Mesothelial cell of epicardium (in vitro differentiated cells): ENCODE data around the gene ANP32A. TPM values are rescaled to one million over a fixed set of nuclear protein-coding genes. Genes with fewer than 3 reads are reported as not detected.
A peak's percentile ranks its signal among the peaks of the same experiment; 100 is the strongest.

ENCODE experiments used
- DNase-seq, 2 experiments: peaks; one replicate each; pipeline ENCODE4 v3.0.0; 2021; ENCODE audit warnings: low spot score in 2 of 2; ENCODE audit not compliant: unreplicated experiment in 2 of 2
- H3K27ac Mint-ChIP-seq: 2 replicates; pipeline ENCODE4 v1.8.0; 2021; ENCODE audit warnings: mixed read lengths
- H3K27me3 Mint-ChIP-seq: 2 replicates; pipeline ENCODE4 v1.8.0; 2021; ENCODE audit warnings: low read depth, mixed read lengths
- H3K36me3 Mint-ChIP-seq: 2 replicates; pipeline ENCODE4 v1.8.0; 2021; ENCODE audit warnings: mixed read lengths
- H3K4me1 Mint-ChIP-seq: 2 replicates; pipeline ENCODE4 v1.8.0; 2021; ENCODE audit warnings: mixed read lengths
- H3K4me3 Mint-ChIP-seq: 2 replicates; pipeline ENCODE4 v1.8.0; 2021; ENCODE audit warnings: mild to moderate bottlenecking, moderate library complexity, mixed read lengths
- H3K9me3 Mint-ChIP-seq: 2 replicates; pipeline ENCODE4 v1.8.0; 2021; ENCODE audit warnings: mixed read lengths
- total RNA-seq: library from RNA; stranded (reverse); gene quantifications from 3 replicates; pipeline ENCODE4 v1.2.1, GENCODE V29; 2021
- TF ChIP-seq, protein P1 (sequence below): fragments of 200-600 bp; sonication (generic); IDR thresholded peaks from one replicate; pipeline ENCODE4 v1.5.0; 2021; ENCODE audit warnings: antibody characterized with exemption; ENCODE audit not compliant: unreplicated experiment

The ANP32A gene
- total RNA-seq, 1 donor from 2014 or later: 183 TPM

DNA sequence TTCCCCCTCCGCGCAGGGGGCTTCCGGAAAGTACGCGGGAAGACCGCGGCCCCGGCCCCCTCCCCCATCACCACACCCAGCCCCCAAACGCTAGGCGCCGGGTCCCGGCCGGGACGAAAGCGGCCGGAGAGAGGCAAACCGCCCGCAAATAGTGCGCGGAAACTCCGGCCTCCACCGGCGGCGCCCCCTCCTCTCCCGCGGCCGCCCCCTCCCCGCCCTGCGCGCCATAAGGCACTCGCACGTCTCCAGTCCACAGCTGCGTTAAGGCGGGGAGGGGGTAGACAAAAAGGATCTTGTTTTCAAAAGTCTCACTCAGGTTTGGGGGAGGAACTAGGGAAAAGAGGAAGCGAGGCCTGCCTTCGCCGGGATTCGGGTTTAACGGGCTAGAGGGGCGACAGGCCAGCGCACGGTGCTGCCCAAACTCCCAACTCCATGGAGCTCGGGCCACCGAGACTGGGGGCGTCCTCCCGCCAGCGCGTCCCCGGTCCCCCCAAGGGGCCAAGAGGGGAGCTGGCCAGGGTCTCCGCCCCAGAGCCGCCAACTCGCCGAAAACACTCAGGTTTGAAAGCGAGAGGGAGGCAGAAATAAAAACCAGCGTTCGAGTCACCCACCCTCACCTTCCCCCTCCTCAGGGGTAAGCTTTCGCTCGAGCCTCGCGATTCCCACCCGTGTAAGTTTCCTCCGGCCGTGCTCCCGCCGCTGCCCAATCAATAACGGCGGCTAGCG, 1.8 kb downstream of the ANP32A start:
- Mint-ChIP-seq H3K27ac (peak overlapping the region; percentile 95), H3K36me3 (no peaks in the 10 kb centered on the region), H3K4me3 (peak overlapping the region; percentile 86), H3K9me3 (no peaks in the 10 kb centered on the region), H3K27me3 (no peaks in the 10 kb centered on the region), H3K4me1 (peaks cover 42% of the 10 kb centered on the region)
- peak; percentile 42 to 59 for DNase-seq
- TF ChIP-seq, protein P1, sequence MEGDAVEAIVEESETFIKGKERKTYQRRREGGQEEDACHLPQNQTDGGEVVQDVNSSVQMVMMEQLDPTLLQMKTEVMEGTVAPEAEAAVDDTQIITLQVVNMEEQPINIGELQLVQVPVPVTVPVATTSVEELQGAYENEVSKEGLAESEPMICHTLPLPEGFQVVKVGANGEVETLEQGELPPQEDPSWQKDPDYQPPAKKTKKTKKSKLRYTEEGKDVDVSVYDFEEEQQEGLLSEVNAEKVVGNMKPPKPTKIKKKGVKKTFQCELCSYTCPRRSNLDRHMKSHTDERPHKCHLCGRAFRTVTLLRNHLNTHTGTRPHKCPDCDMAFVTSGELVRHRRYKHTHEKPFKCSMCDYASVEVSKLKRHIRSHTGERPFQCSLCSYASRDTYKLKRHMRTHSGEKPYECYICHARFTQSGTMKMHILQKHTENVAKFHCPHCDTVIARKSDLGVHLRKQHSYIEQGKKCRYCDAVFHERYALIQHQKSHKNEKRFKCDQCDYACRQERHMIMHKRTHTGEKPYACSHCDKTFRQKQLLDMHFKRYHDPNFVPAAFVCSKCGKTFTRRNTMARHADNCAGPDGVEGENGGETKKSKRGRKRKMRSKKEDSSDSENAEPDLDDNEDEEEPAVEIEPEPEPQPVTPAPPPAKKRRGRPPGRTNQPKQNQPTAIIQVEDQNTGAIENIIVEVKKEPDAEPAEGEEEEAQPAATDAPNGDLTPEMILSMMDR: no peak

DNA sequence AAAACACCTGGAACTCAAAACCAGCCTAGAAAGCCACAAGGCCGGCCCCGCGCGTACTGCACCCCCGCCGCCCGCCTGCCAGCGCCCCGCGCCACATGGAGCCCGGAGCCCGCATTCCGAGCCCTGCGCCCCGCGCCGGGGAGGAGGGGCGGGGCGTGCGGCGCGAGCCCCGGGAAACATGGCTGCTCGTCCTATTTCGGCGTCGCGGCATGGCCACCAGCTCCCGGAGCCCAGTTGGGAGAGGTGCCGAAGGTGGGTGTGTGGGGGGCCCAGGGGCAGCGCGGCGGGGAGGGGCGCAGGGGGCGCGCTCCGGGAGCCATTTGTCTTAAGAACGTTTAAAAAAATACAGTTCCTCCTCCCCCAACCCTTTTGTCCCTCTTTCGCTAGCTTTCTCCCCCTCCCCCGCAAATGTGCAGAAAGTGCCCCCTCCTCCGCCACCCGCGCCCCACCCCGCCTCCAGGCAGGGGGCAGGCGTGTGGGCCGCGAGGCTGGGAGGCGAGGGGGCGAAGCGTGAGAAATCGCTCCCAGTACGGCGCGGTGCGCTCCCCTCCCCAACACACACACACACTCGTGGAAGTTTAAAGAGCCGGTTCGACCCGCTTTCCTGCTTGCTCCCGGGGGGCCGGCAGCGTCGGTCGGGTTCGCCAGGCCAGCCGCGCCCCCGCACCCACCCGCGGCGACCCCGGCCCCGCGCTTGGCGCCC, 2.5 kb downstream of the ANP32A start:
- Mint-ChIP-seq H3K4me3 (peak overlapping the region; percentile 86), H3K9me3 (no peaks in the 10 kb centered on the region), H3K27ac (peak overlapping the region; percentile 86), H3K4me1 (peaks cover 44% of the 10 kb centered on the region), H3K27me3 (no peaks in the 10 kb centered on the region), H3K36me3 (no peaks in the 10 kb centered on the region)
- TF ChIP-seq, protein P1: no peak
- DNase-seq: peak; percentile 61 to 81

DNA sequence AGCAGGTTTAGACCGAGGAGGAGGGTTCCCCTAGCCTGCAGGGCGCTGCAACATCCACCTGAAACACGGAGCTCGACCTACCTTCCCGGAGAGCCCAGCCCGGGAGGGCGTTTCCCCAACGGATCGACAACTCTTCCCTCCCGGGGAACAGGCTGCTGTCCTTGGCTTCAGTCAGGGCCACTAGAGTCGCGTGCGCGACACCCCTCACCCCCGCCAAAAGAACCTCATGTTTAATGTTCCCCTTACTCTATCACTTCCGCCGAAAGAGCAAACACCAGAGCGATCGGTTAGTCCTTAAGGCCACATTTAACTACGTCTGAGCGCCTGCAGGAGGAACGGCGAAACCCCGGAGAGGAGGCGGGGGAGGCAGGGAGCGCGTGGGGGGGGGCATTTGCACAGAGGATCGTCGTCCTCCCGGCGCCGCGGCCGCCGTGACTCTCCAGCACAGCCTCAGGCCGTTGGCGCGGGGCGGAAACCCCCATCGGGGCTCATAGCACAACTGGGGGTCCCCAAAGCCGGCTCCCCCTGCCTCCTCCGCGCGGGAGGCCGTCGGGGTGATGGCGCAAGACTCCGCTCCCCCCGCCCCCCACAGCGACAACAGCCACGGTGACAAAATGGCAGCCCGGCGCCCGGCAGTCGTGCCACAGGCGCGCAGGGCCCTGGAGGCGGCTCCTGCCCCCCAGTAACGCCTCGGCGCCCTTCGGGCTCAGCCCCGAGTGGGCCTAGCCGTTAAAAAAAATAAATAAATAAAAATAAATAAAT, 3.2 kb downstream of the ANP32A start:
- no peaks in the 10 kb centered on the region for H3K9me3 Mint-ChIP-seq
- H3K36me3 Mint-ChIP-seq: no peaks in the 10 kb centered on the region
- H3K4me1 Mint-ChIP-seq: peaks cover 45% of the 10 kb centered on the region
- DNase-seq: peak; percentile 60 to 75
- H3K27ac Mint-ChIP-seq: peak overlapping the region; percentile 97
- H3K4me3 Mint-ChIP-seq: peak overlapping the region; percentile 94
- no peaks in the 10 kb centered on the region for H3K27me3 Mint-ChIP-seq
- TF ChIP-seq, protein P1: no peak

DNA sequence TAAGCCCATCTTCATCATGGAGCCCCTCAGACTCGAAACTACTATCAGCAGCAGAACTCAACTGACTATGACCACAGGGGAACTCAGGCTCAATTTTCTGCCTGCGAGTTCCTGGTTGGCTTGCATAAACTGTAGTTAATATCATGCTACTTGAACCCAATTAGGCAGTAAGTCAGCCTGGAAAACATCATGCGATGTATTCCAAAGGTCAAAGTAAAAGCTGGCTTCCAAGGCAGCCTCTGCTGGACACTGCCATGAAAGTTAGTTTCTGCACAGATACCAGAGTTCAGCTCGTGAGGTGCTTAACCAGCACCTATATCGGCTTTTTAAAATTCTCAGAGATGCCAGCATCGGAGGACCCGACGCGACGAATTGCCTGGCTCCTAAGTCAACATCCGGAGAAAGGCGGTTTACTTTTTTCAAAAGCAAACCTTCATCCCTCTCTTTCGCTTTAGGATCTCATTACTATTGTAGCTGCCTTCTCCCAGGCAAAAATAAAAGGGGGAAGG, 3.8 kb downstream of the ANP32A start:
- peaks cover 47% of the 10 kb centered on the region for H3K4me1 Mint-ChIP-seq
- H3K9me3 Mint-ChIP-seq: no peaks in the 10 kb centered on the region
- no peaks in the 10 kb centered on the region for H3K36me3 Mint-ChIP-seq
- H3K27me3 Mint-ChIP-seq: no peaks in the 10 kb centered on the region
- peak overlapping the region; percentile 97 for H3K27ac Mint-ChIP-seq
- no peak for DNase-seq
- H3K4me3 Mint-ChIP-seq: peak overlapping the region; percentile 94
- TF ChIP-seq, protein P1: no peak

DNA sequence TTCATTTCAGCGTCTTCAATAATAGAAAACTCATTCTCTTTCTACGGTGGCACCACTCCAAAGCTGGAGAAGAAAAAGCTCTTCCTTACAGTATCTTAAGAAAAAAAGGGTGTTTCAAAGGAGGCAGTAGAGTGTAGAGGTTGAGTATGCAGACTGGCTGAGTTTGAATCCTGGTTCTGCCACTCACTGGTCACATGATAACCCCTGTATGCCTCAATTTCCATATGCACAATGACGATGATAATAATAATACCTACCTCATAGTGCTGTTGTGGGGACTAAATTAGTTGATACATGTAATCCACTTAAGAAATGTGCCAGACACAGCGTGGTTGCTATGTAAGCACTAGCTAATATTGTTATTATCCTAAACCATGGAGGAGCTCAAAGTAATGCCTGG, 4.5 kb downstream of the ANP32A start:
- Mint-ChIP-seq H3K36me3 (no peaks in the 10 kb centered on the region), H3K4me1 (peaks cover 43% of the 10 kb centered on the region), H3K27ac (peak overlapping the region; percentile 97), H3K4me3 (peak overlapping the region; percentile 94), H3K9me3 (no peaks in the 10 kb centered on the region), H3K27me3 (no peaks in the 10 kb centered on the region)
- DNase-seq: no peak
- TF ChIP-seq, protein P1: no peak
